Kidney (tissue), 14 donors: ENCODE measurements around the gene COQ3. TPM values are rescaled to one million over a fixed set of nuclear protein-coding genes. Genes with fewer than 3 reads are reported as not detected.

ENCODE experiments used
- DNase-seq, 5 donors: peaks; one replicate each; pipeline ENCODE4 v3.0.0-alpha.2; 2013 to 2020
- FAIRE-seq: peaks from 2 replicates; lab custom pipeline; 2012; peaks lifted over from hg19 to GRCh38; lab: Jason Lieb, UNC
- H3K27ac ChIP-seq, 2 donors: one replicate each; pipeline ENCODE4 v1.7.0; 2013; ENCODE audit warnings: low read depth in 2 of 2, low read length in 2 of 2, inconsistent platforms in 1 of 2
- H3K27me3 ChIP-seq: one replicate; pipeline ENCODE4 v1.7.1; 2013; ENCODE audit warnings: low read length, inconsistent platforms; ENCODE audit not compliant: control insufficient read depth, insufficient read depth
- H3K36me3 ChIP-seq, 3 donors: one replicate each; pipeline versions ENCODE4 v1.7.0 to v1.7.1; 2013; ENCODE audit warnings: low read length in 3 of 3, control low read depth in 1 of 3, inconsistent platforms in 1 of 3; ENCODE audit not compliant: insufficient read depth in 3 of 3, control insufficient read depth in 2 of 3
- H3K4me1 ChIP-seq, 3 donors: one replicate each; pipeline versions ENCODE4 v1.7.0 to v1.7.1; 2013; ENCODE audit warnings: low read length in 3 of 3, inconsistent platforms in 1 of 3, low read depth in 1 of 3; ENCODE audit not compliant: control insufficient read depth in 2 of 3, insufficient read depth in 2 of 3
- H3K4me3 ChIP-seq, 3 donors: one replicate each; pipeline versions ENCODE4 v1.7.0 to v1.8.1; 2013; ENCODE audit warnings: low read length in 3 of 3, control low read depth in 1 of 3, inconsistent platforms in 1 of 3
- H3K9ac ChIP-seq, 3 donors: one replicate each; pipeline versions ENCODE4 v1.7.0 to v1.7.1; 2013; ENCODE audit warnings: low read length in 3 of 3, control low read depth in 1 of 3, inconsistent platforms in 1 of 3
- H3K9me3 ChIP-seq, 3 donors: one replicate each; pipeline versions ENCODE4 v1.7.0 to v1.7.1; 2013; ENCODE audit warnings: low read length in 3 of 3, control low read depth in 1 of 3, inconsistent platforms in 1 of 3; ENCODE audit not compliant: control insufficient read depth in 2 of 3, insufficient read depth in 1 of 3
- CTCF ChIP-seq: IDR thresholded peaks from 3 replicates; pipeline ENCODE4 v1.5.1; 2012; ENCODE audit warnings: mild to moderate bottlenecking, moderate library complexity, borderline replicate concordance; ENCODE audit not compliant: insufficient read depth; ENCODE audit errors: extremely low read depth
- intact Hi-C: fragments of 100-400 bp; cut with DNase I; formaldehyde crosslinking; loops from one replicate; pipeline ENCODE4 v1.11.1; 2022
- polyA plus RNA-seq: library from polyadenylated mRNA; stranded (reverse); fragments of 350-450 nt; fragmentation: Illumina TruSeq; extraction: RNeasy Lipid Tissue Mini Kit (QIAGEN cat#74804); gene quantifications from one replicate; pipeline ENCODE4 v1.2.3, GENCODE V29; 2014; ENCODE audit warnings: low read depth, low replicate concordance; ENCODE audit not compliant: insufficient read depth
- total RNA-seq: library from RNA; stranded (reverse); fragmentation: NEBNext Ultra II Directional; extraction: Animal tissue kit (Norgen Biotek cat#: 25700); gene quantifications from one replicate; pipeline ENCODE4 v1.2.1, GENCODE V29; 2021
- donor health status: control.
- donor health status: control.
- donor health status: control.
- donor health status: control.
- donor health status: control.
- donor health status: DM: yes; HTN: yes; CAD: no.
- donor health status: Normal renal cell carcinoma (clear cell type).

The COQ3 gene
- total and polyA plus RNA-seq, 2 donors from 2014 or later, result 8.1 to 18.7 TPM

GRCh38 chr6:99432877-99433276 lies 38.9 kb upstream of the COQ3 start:
- FAIRE-seq (no peak), DNase-seq (peak in 4 of 5 donors; percentile 50 to 70 (median 58))
- peaks cover 0 to 2% (median 0%) of the 10 kb centered on the region in 3 donors for H3K4me1 ChIP-seq
- no peaks in the 10 kb centered on the region for H3K27me3 ChIP-seq
- intact Hi-C loops, result no loop called here
- no peak overlapping the region for H3K9ac ChIP-seq
- H3K4me3 ChIP-seq, result no peak overlapping the region
- H3K36me3 ChIP-seq, result peaks cover 0 to 4% (median 0%) of the 10 kb centered on the region in 3 donors
- no peak for TF ChIP-seq CTCF
- H3K9me3 ChIP-seq, result no peaks in the 10 kb centered on the region
- no peak overlapping the region for H3K27ac ChIP-seq

GRCh38 chr6:99431901-99432300 lies 37.9 kb upstream of the COQ3 start:
- Histone ChIP-seq H3K4me1 (peaks cover 0 to 9% (median 0%) of the 10 kb centered on the region in 3 donors), H3K9ac (no peak overlapping the region), H3K9me3 (no peaks in the 10 kb centered on the region), H3K27ac (no peak overlapping the region), H3K4me3 (no peak overlapping the region), H3K27me3 (no peaks in the 10 kb centered on the region), H3K36me3 (peaks cover 0 to 4% (median 0%) of the 10 kb centered on the region in 3 donors)
- intact Hi-C loops, result no loop called here
- FAIRE-seq (no peak), DNase-seq (no peak)
- no peak for TF ChIP-seq CTCF

GRCh38 chr6:99427988-99428387 lies 34.0 kb upstream of the COQ3 start:
- intact Hi-C loops, result no loop called here
- no peak for FAIRE-seq
- H3K9me3 ChIP-seq, result no peaks in the 10 kb centered on the region
- H3K27ac ChIP-seq, result no peak overlapping the region
- no peak for DNase-seq
- no peak overlapping the region for H3K4me3 ChIP-seq
- peaks cover 6 to 24% (median 10%) of the 10 kb centered on the region in 3 donors for H3K4me1 ChIP-seq
- H3K9ac ChIP-seq, result no peak overlapping the region
- H3K36me3 ChIP-seq, result peaks cover 0 to 4% (median 0%) of the 10 kb centered on the region in 3 donors
- no peaks in the 10 kb centered on the region for H3K27me3 ChIP-seq
- no peak for TF ChIP-seq CTCF

- intact Hi-C loops, result no loop called here
- peak overlapping the region; percentile 98 to 99 for H3K27ac ChIP-seq
- H3K9me3 ChIP-seq, result no peaks in the 10 kb centered on the region
- FAIRE-seq (no peak), DNase-seq (peak in 1 of 5 donors; percentile 29)
- no peak for TF ChIP-seq CTCF
- H3K4me3 ChIP-seq, result peak overlapping the region; percentile 83 to 92 (median 90)
- H3K9ac ChIP-seq, result peak overlapping the region; percentile 86 to 95 (median 91)
- no peaks in the 10 kb centered on the region for H3K27me3 ChIP-seq
- H3K36me3 ChIP-seq, result no peaks in the 10 kb centered on the region
- H3K4me1 ChIP-seq, result peaks cover 6 to 28% (median 19%) of the 10 kb centered on the region in 3 donors
Measured at GRCh38 chr6:99426451-99426757, 32.4 kb upstream of the COQ3 start.
